HG03457 (cell line): Measurements from ENCODE around the gene ADAMTS18.
"Not testable (repeated sequence)": the region's sequence is repeated elsewhere in the genome, so short reads cannot be mapped to it uniquely, and the experiment has no call there.

Experiments used
- ATAC-seq: cut with Tn5 transposase; IDR thresholded peaks from one replicate; pipeline ENCODE4 v1.9.1; 2021; ENCODE audit warnings: moderate number of reproducible peaks; ENCODE audit not compliant: unreplicated experiment

ADAMTS18 gene

GRCh38 chr16:77434530-77435271, at the start of gene ADAMTS18:
ADAMTS18 (minus strand) TSS chr16:77435034; CDS start chr16:77434695, 339 bp downstream.
- no peak for ATAC-seq

- ATAC-seq, result no peak
These were observed 46.0 kb upstream of the ADAMTS18 start for GRCh38 chr16:77480681-77481315.

GRCh38 chr16:77472262-77472661, 37.4 kb upstream of the ADAMTS18 start:
- no peak for ATAC-seq

DNA sequence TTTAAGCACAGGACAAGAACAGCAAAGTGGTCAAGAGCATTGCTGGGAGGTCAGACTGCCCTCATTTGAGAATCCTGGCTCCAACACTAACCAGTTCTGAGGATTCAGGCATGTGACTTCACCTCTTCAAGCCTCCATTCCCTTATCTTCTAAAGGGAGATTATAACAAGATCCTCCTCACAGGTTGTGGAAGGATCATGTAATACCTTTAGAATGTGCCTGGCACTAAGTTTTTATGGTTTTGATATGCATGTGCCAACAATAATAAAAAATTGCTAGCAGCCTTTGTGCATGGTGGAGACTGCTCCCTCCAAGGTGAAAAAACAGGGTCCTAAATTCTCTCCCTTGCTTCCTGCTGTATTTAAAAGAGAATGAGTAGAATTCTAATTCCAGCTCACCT, 36.0 kb upstream of the ADAMTS18 start:
- ATAC-seq, result no peak

GRCh38 chr16:77469634-77470033, 34.8 kb upstream of the ADAMTS18 start:
- no peak for ATAC-seq

GRCh38 chr16:77468831-77469230, 34.0 kb upstream of the ADAMTS18 start:
- no peak for ATAC-seq

DNA sequence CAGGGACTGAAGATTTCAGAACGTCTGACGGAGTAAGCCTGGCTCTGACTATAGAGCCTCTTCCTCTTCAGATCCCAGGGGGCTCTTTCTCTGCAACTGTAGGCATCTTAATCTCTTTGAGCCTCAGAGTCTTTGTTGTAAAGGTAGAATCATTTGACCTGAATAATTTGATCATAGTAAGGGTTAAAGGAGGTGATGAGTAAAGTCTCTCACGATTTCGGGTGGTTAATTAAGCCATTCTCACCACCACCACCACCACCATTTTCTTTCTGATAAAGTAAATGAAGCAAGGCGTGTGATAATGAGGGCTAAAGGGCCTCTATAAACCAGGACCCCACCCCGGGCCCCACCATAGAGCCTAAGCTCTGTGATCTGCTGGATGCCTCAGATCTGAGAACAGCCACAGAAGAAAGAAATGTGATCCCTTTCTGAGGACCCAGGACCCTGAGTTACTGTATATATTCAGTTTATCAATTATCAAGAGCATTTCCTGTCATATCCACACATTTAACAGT, 33.0 kb upstream of the ADAMTS18 start:
- no peak for ATAC-seq

- not testable (repeated sequence) for ATAC-seq
These were observed 28.8 kb upstream of the ADAMTS18 start for GRCh38 chr16:77463659-77464058.

- no peak for ATAC-seq
These were observed 28.1 kb upstream of the ADAMTS18 start for GRCh38 chr16:77462894-77463293.

DNA sequence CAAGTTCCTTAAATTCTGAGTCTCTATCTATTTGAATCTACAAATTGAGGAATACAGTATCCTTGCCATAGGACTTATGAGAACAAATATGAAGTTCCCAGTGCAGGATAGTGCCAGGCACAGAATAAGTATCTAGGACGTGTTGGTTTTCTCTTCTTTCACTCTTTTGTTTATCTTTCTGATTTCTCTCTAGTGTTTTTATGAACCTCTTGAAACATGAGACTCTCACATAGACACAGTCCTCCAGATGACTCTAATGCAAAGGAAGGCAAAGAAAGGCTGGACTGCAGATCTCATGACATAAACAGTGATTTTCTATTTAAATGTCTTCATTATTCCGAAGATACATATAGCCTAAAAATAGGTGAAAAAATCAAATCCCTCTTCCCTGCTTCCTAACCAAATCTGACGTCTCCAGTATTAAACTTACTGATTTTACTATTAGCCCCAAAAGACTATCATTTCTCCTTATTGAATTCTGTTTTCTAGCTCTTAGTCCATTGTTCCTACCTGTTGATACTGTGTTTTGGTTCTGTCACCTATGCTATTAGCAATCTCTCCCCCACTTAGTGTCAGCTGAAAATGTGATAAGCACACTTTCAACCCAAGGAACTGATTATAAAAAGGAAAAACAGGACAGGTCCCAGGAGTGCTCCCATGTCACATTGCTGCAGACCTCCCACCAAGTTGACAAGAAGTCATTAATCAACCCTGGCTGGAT, 24.9 kb upstream of the ADAMTS18 start:
- ATAC-seq, result no peak

- ATAC-seq, result no peak
These were observed 22.2 kb upstream of the ADAMTS18 start for GRCh38 chr16:77457046-77457445.

- no peak for ATAC-seq
These were observed 17.4 kb upstream of the ADAMTS18 start for GRCh38 chr16:77452243-77452642.

DNA sequence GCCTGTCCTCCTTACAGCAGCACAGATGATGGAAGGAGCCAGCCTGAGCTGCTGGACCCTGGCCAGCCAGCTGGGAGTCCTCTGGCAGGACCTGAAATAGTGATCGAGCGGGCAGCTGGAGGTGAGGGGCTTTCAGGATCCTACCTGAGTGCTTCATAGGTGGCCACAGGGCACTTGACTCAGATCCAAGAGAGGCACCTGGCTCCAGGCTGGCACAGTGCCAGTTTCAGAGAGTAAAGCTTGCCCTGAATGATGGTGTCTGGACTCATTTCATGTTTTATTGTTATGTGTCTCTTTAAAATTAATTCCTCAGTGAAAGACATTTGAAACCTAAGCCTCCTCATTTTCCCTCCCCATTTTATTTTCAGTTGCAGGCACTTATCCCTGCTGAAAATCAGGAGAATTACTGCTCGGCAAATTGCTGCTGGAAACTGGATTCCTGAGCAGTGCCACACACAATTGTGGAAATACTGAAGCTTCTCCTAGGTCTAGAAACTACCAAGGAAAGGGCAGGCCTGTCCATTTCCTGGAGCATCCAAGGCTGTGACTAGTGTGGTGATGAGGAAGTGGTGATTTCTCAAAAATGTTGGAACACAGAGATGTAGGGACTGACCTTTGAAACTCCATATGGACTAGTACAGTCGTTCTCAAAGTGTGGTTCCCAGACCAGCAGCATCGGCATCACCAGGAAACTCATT, 16.1 kb upstream of the ADAMTS18 start:
- no peak for ATAC-seq

- no peak for ATAC-seq
These were observed 14.4 kb upstream of the ADAMTS18 start for GRCh38 chr16:77449208-77449607.

- no peak for ATAC-seq
These were observed 10.5 kb upstream of the ADAMTS18 start for GRCh38 chr16:77445324-77445723.

DNA sequence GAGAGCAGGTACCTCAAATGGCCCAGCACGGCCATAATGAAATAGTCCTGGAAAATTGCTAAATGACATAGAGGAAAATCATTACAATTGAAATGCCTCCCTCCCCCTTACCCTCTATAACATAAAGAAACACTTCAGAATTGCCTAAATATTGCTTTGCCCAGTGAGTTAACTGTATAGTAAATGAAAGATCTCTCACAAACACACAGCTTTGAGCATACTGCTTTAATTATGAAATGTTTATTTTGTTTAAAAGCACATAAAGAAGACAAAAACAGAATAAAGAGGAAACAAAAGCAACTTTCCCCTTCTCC, 9.3 kb upstream of the ADAMTS18 start:
- ATAC-seq, result no peak

GRCh38 chr16:77443357-77444146, 8.7 kb upstream of the ADAMTS18 start:
- ATAC-seq, result no peak

DNA sequence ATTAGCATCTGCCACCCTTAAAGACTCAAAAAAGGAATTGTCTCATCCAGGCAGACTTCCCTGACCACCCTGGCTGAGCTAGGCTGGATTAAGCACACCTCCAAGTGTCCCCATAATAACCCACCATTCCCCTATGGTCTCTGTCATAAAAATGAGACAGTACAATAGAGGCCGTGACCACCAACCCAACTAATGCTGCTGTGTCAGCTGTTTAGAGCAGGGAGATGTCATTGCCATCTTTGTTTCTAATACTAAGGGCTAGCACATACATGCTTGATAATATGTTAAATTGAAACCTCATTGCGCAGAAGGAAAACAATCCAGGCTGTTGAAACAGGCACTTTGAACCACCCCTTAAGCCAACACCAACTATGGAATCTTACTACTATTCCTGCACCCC, 7.2 kb upstream of the ADAMTS18 start:
- ATAC-seq, result no peak

- no peak for ATAC-seq
These were observed 4.3 kb upstream of the ADAMTS18 start for GRCh38 chr16:77439106-77439505.

GRCh38 chr16:77437859-77438258, 3.0 kb upstream of the ADAMTS18 start:
- ATAC-seq, result no peak
